A673 (cell line): ENCODE data around the gene PIK3CG. TPM values are rescaled to one million over a fixed set of nuclear protein-coding genes. Genes with fewer than 3 reads are reported as not detected.

Experiments used
- BruUV-seq: library from RNA; stranded (reverse); fragments of 400-500 nt; replicated peaks from 2 replicates; lab custom pipeline; 2021; lab: Mats Ljungman, UMichigan
- CTCF ChIA-PET: fragments of 300-600 bp; sonication (Branson Sonifier 250); formaldehyde crosslinking; loops from one replicate; lab custom pipeline; 2022; ENCODE audit warnings: antibody characterized with exemption; lab: Charles Lee
- POLR2A ChIA-PET: fragments of 300-600 bp; sonication (Branson Sonifier 250); formaldehyde crosslinking; loops from one replicate; lab custom pipeline; 2022; ENCODE audit warnings: antibody characterized with exemption; ENCODE audit not compliant: low non-redundant PET; lab: Charles Lee
- DNase-seq: peaks from one replicate; pipeline ENCODE4 v3.0.0-alpha.2; 2015; ENCODE audit warnings: low spot score
- H3K27ac ChIP-seq: fragments of 200-600 bp; sonication (generic); 2 replicates; pipeline ENCODE4 v1.5.1; 2016; ENCODE audit warnings: mixed run types, low read depth, mild to moderate bottlenecking, mixed read lengths, antibody characterized with exemption, low read length; ENCODE audit not compliant: poor library complexity, severe bottlenecking
- H3K27me3 ChIP-seq: fragments of 200-600 bp; sonication (generic); replicated peaks from 2 replicates; pipeline ENCODE4 v1.6.1; 2017; ENCODE audit warnings: mixed run types, low read depth, mild to moderate bottlenecking, mixed read lengths, antibody characterized with exemption, low read length; ENCODE audit not compliant: insufficient read depth, poor library complexity
- H3K36me3 ChIP-seq: fragments of 200-600 bp; sonication (generic); 2 replicates; pipeline ENCODE4 v1.6.1; 2016; ENCODE audit warnings: mixed run types, mild to moderate bottlenecking, mixed read lengths, antibody characterized with exemption, low read length; ENCODE audit not compliant: insufficient read depth, poor library complexity, severe bottlenecking
- H3K4me1 ChIP-seq: fragments of 200-600 bp; sonication (generic); 2 replicates; pipeline ENCODE4 v1.6.1; 2017; ENCODE audit warnings: mixed run types, mild to moderate bottlenecking, mixed read lengths, antibody characterized with exemption, low read length; ENCODE audit not compliant: insufficient read depth, poor library complexity, severe bottlenecking
- H3K4me3 ChIP-seq: fragments of 200-600 bp; sonication (generic); 2 replicates; pipeline ENCODE4 v1.5.1; 2016; ENCODE audit warnings: low read depth, mixed run types, mild to moderate bottlenecking, mixed read lengths, low read length; ENCODE audit not compliant: poor library complexity, severe bottlenecking
- H3K9me3 ChIP-seq: fragments of 200-600 bp; sonication (generic); 2 replicates; pipeline ENCODE4 v1.6.1; 2016; ENCODE audit warnings: mixed run types, low read depth, mild to moderate bottlenecking, mixed read lengths, antibody characterized with exemption, low read length; ENCODE audit not compliant: poor library complexity, severe bottlenecking
- CTCF ChIP-seq: fragments of 300-800, 200-600 bp; sonication (generic); conservative IDR thresholded peaks from 2 replicates; pipeline ENCODE4 v1.5.1; 2017; ENCODE audit warnings: low read depth, mild to moderate bottlenecking, antibody characterized with exemption, low read length, moderate library complexity, mixed read lengths
- EZH2 ChIP-seq: fragments of 200-600 bp; sonication (generic); IDR thresholded peaks from 2 replicates; pipeline ENCODE4 v1.6.1; 2017; ENCODE audit warnings: borderline replicate concordance, low read depth, mild to moderate bottlenecking, mixed read lengths, antibody characterized with exemption, low read length; ENCODE audit not compliant: poor library complexity, severe bottlenecking
- intact Hi-C: fragments of 100-400 bp; cut with micrococcal nuclease; formaldehyde crosslinking; loops from one replicate; pipeline ENCODE4 v1.10.0; 2022; ENCODE audit not compliant: unreplicated experiment
- total RNA-seq: library from RNA; stranded (reverse); gene quantifications from 2 replicates; pipeline ENCODE4 v1.2.3, GENCODE V29; 2021

The PIK3CG gene
- total RNA-seq, 1 experiment from 2014 or later = 13.4 TPM

GRCh38 chr7:106947244-106947728 lies 82.2 kb downstream of the PIK3CG start:
- ChIA-PET CTCF (interaction anchor here (0.6 to 1.3 kb wide), 5 partner anchors 19 to 932 kb away, joined by 3 to 17 read pairs (median 3); no protein-coding TSS in a partner anchor), POLR2A (no interaction called here)
- H3K9me3 ChIP-seq = no peaks in the 10 kb centered on the region
- intact Hi-C loops = loop anchor here (10.0 kb wide), 3 partner anchors 138 to 928 kb away; no protein-coding TSS in a partner anchor
- H3K27ac ChIP-seq = no peak overlapping the region
- H3K4me3 ChIP-seq = no peak overlapping the region
- BruUV-seq = no TSS peak
- no peaks in the 10 kb centered on the region for H3K36me3 ChIP-seq
- no peaks in the 10 kb centered on the region for H3K4me1 ChIP-seq
- peaks cover 9% of the 10 kb centered on the region for H3K27me3 ChIP-seq
- TF ChIP-seq CTCF (peak; percentile 72), EZH2 (no peak)
- DNase-seq = peak; percentile 79

DNA sequence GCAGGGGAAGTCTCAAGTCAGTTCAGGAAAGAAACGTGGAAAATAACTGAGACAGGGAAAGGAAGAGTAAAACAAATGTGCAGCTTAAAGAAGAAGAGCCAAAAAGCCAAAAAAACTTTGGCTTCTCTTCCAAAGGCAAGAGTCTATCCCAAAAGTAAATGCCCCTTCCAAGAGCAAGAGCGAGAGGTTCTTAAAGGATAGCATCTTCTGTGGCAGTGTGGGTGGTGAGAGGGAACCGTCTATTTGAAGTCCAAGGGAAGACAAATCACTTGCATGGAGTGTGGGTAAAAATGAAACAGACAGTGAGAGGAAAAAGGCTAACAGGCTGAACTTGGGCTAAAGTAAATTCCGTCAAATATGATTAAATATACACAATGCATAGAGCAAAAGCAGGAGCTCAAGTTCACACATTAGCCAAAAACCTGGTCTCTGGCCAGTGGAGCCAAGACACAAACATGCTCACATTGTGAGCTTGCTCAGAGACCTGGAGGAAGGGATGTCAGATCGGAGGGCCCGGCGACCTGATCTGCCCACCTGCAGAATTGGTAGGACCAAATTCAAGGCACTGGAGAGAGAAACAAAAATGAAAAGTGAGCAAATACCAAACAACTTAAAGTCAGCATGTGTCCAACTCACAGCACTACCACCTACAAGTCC lies 87.0 kb downstream of the PIK3CG start:
- no peak for TF ChIP-seq EZH2
- TF ChIP-seq CTCF = no peak
- Histone ChIP-seq H3K4me1 (no peaks in the 10 kb centered on the region), H3K27me3 (peaks cover 4% of the 10 kb centered on the region), H3K36me3 (no peaks in the 10 kb centered on the region), H3K27ac (no peak overlapping the region), H3K9me3 (no peaks in the 10 kb centered on the region), H3K4me3 (no peak overlapping the region)
- no TSS peak for BruUV-seq
- intact Hi-C loops = no loop called here
- CTCF ChIA-PET = no interaction called here
- no peak for DNase-seq
- POLR2A ChIA-PET = no interaction called here

DNA sequence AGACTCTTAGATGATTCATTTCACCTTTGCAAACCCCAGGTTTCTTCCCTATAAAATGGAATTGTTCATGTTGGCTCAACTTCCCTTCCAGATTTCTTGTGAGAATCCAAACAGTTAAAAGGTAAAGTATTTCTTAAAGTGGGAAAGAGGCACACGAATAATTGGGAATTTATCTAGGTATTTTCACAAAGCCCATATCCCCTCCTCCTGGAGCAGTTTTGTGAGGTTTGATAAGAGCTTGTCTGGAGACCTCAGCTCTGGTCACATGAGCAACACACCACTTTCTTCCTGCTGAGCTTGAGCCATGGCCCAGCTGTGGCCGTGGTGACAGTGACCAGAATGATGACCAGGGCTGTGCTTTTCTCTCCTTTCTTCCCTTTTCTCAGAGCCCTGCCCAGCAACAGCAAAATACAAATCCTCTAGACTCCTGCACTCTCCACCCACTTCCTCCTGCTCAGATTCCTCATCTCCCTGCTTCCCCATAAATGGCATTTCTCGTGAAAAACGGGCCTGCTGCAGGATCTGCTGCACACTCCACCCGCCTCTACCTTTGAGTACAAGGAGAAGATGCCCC lies 87.7 kb downstream of the PIK3CG start:
- no TSS peak for BruUV-seq
- no peak for TF ChIP-seq EZH2
- no peak for TF ChIP-seq CTCF
- no peaks in the 10 kb centered on the region for H3K4me1 ChIP-seq
- DNase-seq = no peak
- ChIA-PET CTCF (no interaction called here), POLR2A (no interaction called here)
- intact Hi-C loops = no loop called here
- H3K27ac ChIP-seq = no peak overlapping the region
- H3K9me3 ChIP-seq = no peaks in the 10 kb centered on the region
- H3K27me3 ChIP-seq = peaks cover 4% of the 10 kb centered on the region
- no peak overlapping the region for H3K4me3 ChIP-seq
- H3K36me3 ChIP-seq = no peaks in the 10 kb centered on the region
